Calu3 (cell line): ENCODE measurements around the gene AHNAK. TPM values are rescaled to one million over a fixed set of nuclear protein-coding genes. Genes with fewer than 3 reads are reported as not detected.
"Not testable (repeated sequence)": the region's sequence is repeated elsewhere in the genome, so short reads cannot be mapped to it uniquely, and the experiment has no call there.

Source experiments
- BruUV-seq: library from RNA; stranded (reverse); fragments of 400-500 nt; replicated peaks from 2 replicates; lab custom pipeline; 2021; lab: Mats Ljungman, UMichigan
- CTCF ChIA-PET: fragments of 300-600 bp; sonication (Branson Sonifier 250); formaldehyde crosslinking; loops from one replicate; lab custom pipeline; 2022; ENCODE audit warnings: antibody characterized with exemption; lab: Charles Lee
- DNase-seq: peaks from one replicate; pipeline ENCODE4 v3.0.0; 2022
- H3K27ac Mint-ChIP-seq: one replicate; pipeline ENCODE4 v1.8.0; 2022; ENCODE audit warnings: mixed read lengths; ENCODE audit not compliant: unreplicated experiment
- H3K27me3 Mint-ChIP-seq: one replicate; pipeline ENCODE4 v1.8.0; 2022; ENCODE audit warnings: mixed read lengths; ENCODE audit not compliant: unreplicated experiment
- H3K36me3 Mint-ChIP-seq: one replicate; pipeline ENCODE4 v1.8.0; 2022; ENCODE audit warnings: mild to moderate bottlenecking, moderate library complexity, mixed read lengths; ENCODE audit not compliant: insufficient read depth, unreplicated experiment
- H3K4me1 Mint-ChIP-seq: one replicate; pipeline ENCODE4 v1.8.0; 2022; ENCODE audit warnings: mild to moderate bottlenecking, low read depth, mixed read lengths; ENCODE audit not compliant: unreplicated experiment
- H3K4me3 Mint-ChIP-seq: one replicate; pipeline ENCODE4 v1.8.0; 2022; ENCODE audit warnings: mild to moderate bottlenecking, low read depth, moderate library complexity, mixed read lengths; ENCODE audit not compliant: unreplicated experiment
- H3K9me3 Mint-ChIP-seq: one replicate; pipeline ENCODE4 v1.8.0; 2022; ENCODE audit warnings: low read depth, mixed read lengths; ENCODE audit not compliant: unreplicated experiment
- CTCF ChIP-seq: fragments of 200-600 bp; IDR thresholded peaks from one replicate; pipeline ENCODE4 v1.8.0; 2022; ENCODE audit warnings: antibody characterized with exemption; ENCODE audit not compliant: unreplicated experiment
- intact Hi-C: fragments of 100-400 bp; cut with micrococcal nuclease; formaldehyde crosslinking; loops from one replicate; pipeline ENCODE4 v1.10.0; 2022; ENCODE audit not compliant: unreplicated experiment
- total RNA-seq: library from RNA; stranded (reverse); gene quantifications from 2 replicates; pipeline ENCODE4 v1.2.3, GENCODE V29; 2022

The AHNAK gene
- total RNA-seq, 1 experiment from 2014 or later: 246 TPM

GRCh38 chr11:62592146-62592815 is 45.7 kb upstream of the AHNAK start:
- H3K27me3 Mint-ChIP-seq: no peaks in the 10 kb centered on the region
- H3K27ac Mint-ChIP-seq: peak overlapping the region; percentile 71
- no peaks in the 10 kb centered on the region for H3K4me1 Mint-ChIP-seq
- H3K4me3 Mint-ChIP-seq: peak overlapping the region; percentile 92
- H3K9me3 Mint-ChIP-seq: no peaks in the 10 kb centered on the region
- CTCF ChIA-PET: interaction anchor here (0.6 to 2.2 kb wide), 16 partner anchors 9 to 211 kb away, joined by 3 to 21 read pairs (median 4); partner anchors contain the start of genes C11orf98, CSKMT, EEF1G and GANAB
- BruUV-seq: no TSS peak
- no peak for DNase-seq
- TF ChIP-seq CTCF: no peak
- intact Hi-C loops: no loop called here
- H3K36me3 Mint-ChIP-seq: peaks cover 54% of the 10 kb centered on the region

GRCh38 chr11:62591448-62592145 is 45.0 kb upstream of the AHNAK start, which contains the start of gene TUT1:
TUT1 (minus strand) TSS chr11:62591523; CDS start chr11:62591485, 38 bp downstream.
- Mint-ChIP-seq H3K4me1 (no peaks in the 10 kb centered on the region), H3K9me3 (no peaks in the 10 kb centered on the region), H3K27me3 (no peaks in the 10 kb centered on the region), H3K27ac (peak within 1 kb of the TSS; percentile 71), H3K36me3 (peaks cover 52% of the 10 kb centered on the region), H3K4me3 (peak within 1 kb of the TSS; percentile 92)
- intact Hi-C loops: no loop called here
- CTCF ChIA-PET: interaction anchor here (0.6 to 2.2 kb wide), 18 partner anchors 9 to 210 kb away, joined by 3 to 21 read pairs (median 4); partner anchors contain the start of genes C11orf98, CSKMT, EEF1G and GANAB
- no peak for TF ChIP-seq CTCF
- DNase-seq: peak; percentile 94
- BruUV-seq: TSS peak; percentile 100

GRCh38 chr11:62588966-62589637 is 42.5 kb upstream of the AHNAK start:
- Mint-ChIP-seq H3K4me3 (no peak overlapping the region), H3K36me3 (peaks cover 46% of the 10 kb centered on the region), H3K4me1 (no peaks in the 10 kb centered on the region), H3K9me3 (no peaks in the 10 kb centered on the region), H3K27ac (no peak overlapping the region), H3K27me3 (no peaks in the 10 kb centered on the region)
- TF ChIP-seq CTCF: peak; percentile 16
- intact Hi-C loops: no loop called here
- DNase-seq: no peak
- BruUV-seq: no TSS peak
- CTCF ChIA-PET: no interaction called here

GRCh38 chr11:62585356-62585755 is 38.8 kb upstream of the AHNAK start:
- DNase-seq, H3K27ac Mint-ChIP-seq, H3K27me3 Mint-ChIP-seq, H3K9me3 Mint-ChIP-seq, BruUV-seq, H3K4me3 Mint-ChIP-seq, intact Hi-C loops, H3K4me1 Mint-ChIP-seq: not testable (repeated sequence)
- CTCF ChIA-PET: interaction anchor here (0.6 kb wide), 1 partner anchor 97 kb away, joined by 4 read pairs; no protein-coding TSS in a partner anchor
- peaks cover 21% of the 10 kb centered on the region for H3K36me3 Mint-ChIP-seq

- CTCF ChIA-PET, H3K4me3 Mint-ChIP-seq, intact Hi-C loops, BruUV-seq, DNase-seq, H3K9me3 Mint-ChIP-seq, H3K27ac Mint-ChIP-seq, H3K4me1 Mint-ChIP-seq, H3K27me3 Mint-ChIP-seq: not testable (repeated sequence)
- H3K36me3 Mint-ChIP-seq: peaks cover 27% of the 10 kb centered on the region
Measured at GRCh38 chr11:62581735-62582134, 35.1 kb upstream of the AHNAK start.
